GM12878 (cell line): ENCODE measurements around the gene PLA2G15. TPM values are rescaled to one million over a fixed set of nuclear protein-coding genes. Genes with fewer than 3 reads are reported as not detected.

Experiments used
- ATAC-seq: fragments of 200-7000 bp; cut with Tn5 transposase; 3 replicates; pipeline ENCODE4 v1.9.1; 2020; ENCODE audit warnings: mild to moderate bottlenecking, moderate library complexity
- BruUV-seq: library from RNA; stranded (reverse); fragments of 400-500 nt; replicated peaks from 2 replicates; lab custom pipeline; 2021; lab: Mats Ljungman, UMichigan
- CTCF ChIA-PET: fragments of 300-600 bp; sonication (Branson Sonifier 250); formaldehyde crosslinking; extraction: SDS; loops from one replicate; lab custom pipeline; 2021; ENCODE audit warnings: inconsistent platforms; lab: Yijun Ruan, JAX
- POLR2A ChIA-PET: fragments of 350-600 bp; formaldehyde crosslinking; extraction: SDS; loops from one replicate; lab custom pipeline; 2021; ENCODE audit warnings: inconsistent platforms; lab: Charles Lee
- RAD21 ChIA-PET: fragments of 300-600 bp; sonication (Branson Sonifier 250); formaldehyde crosslinking; loops from one replicate; lab custom pipeline; 2023; ENCODE audit warnings: antibody characterized with exemption; ENCODE audit not compliant: unreplicated experiment; lab: Charles Lee
- SMC1A ChIA-PET: fragments of 300-600 bp; sonication (Branson Sonifier 250); formaldehyde crosslinking; loops from one replicate; lab custom pipeline; 2023; ENCODE audit not compliant: unreplicated experiment, uncharacterized antibody; lab: Charles Lee
- DNase-seq: peaks from one replicate; pipeline ENCODE4 v3.0.0-alpha.2; 2011; ENCODE audit warnings: low read depth, low spot score
- FAIRE-seq: peaks from 3 replicates; lab custom pipeline; 2011; peaks lifted over from hg19 to GRCh38; lab: Jason Lieb, UNC
- H2AFZ ChIP-seq: 2 replicates; pipeline ENCODE4 v1.6.0; 2011; ENCODE audit warnings: low read depth, low read length, control low read depth; ENCODE audit not compliant: control insufficient read depth
- H3K27ac ChIP-seq: 2 replicates; pipeline ENCODE4 v1.5.1; 2011; ENCODE audit warnings: control low read depth; ENCODE audit not compliant: control insufficient read depth, insufficient read depth
- H3K27me3 ChIP-seq, 2 experiments: replicated peaks in 1 of 2; 2 replicates each; pipeline versions ENCODE4 v1.6.0 to v1.6.1; 2011; ENCODE audit warnings: low read length in 1 of 2; ENCODE audit not compliant: control insufficient read depth in 2 of 2, insufficient read depth in 2 of 2
- H3K36me3 ChIP-seq, 2 experiments: 2 replicates each; pipeline ENCODE4 v1.5.1; 2011; ENCODE audit warnings: low read length in 1 of 2; ENCODE audit not compliant: control insufficient read depth in 2 of 2, insufficient read depth in 2 of 2
- H3K4me1 ChIP-seq: 2 replicates; pipeline ENCODE4 v1.6.1; 2011; ENCODE audit warnings: mild to moderate bottlenecking, low read length, moderate library complexity, mixed read lengths; ENCODE audit not compliant: control insufficient read depth, insufficient read depth
- H3K4me2 ChIP-seq: 2 replicates; pipeline ENCODE4 v1.6.0; 2011; ENCODE audit warnings: control low read depth; ENCODE audit not compliant: control insufficient read depth, insufficient read depth
- H3K4me3 ChIP-seq: fragments of 200-600 bp; sonication (generic); 2 replicates; pipeline ENCODE4 v1.5.1; 2016
- H3K79me2 ChIP-seq: 2 replicates; pipeline ENCODE4 v1.6.0; 2011; ENCODE audit warnings: low read length; ENCODE audit not compliant: control insufficient read depth, insufficient read depth
- H3K9ac ChIP-seq: 2 replicates; pipeline ENCODE4 v1.8.0; 2011; ENCODE audit warnings: low read length, control low read depth, mixed read lengths; ENCODE audit not compliant: control insufficient read depth, insufficient read depth
- H3K9me3 ChIP-seq: replicated peaks from 3 replicates; pipeline ENCODE4 v1.5.1; 2011; ENCODE audit warnings: mild to moderate bottlenecking, low read length; ENCODE audit not compliant: control insufficient read depth, insufficient read depth
- H4K20me1 ChIP-seq: 2 replicates; pipeline ENCODE4 v1.6.0; 2011; ENCODE audit not compliant: control insufficient read depth, insufficient read depth
- IKZF2 ChIP-seq, 2 experiments: fragments of 450-650 bp; IDR thresholded peaks; 2 replicates each; pipeline ENCODE4 v1.6.1; 2017; ENCODE audit warnings: mild to moderate bottlenecking in 2 of 2, moderate library complexity in 2 of 2
- IRF4 ChIP-seq: IDR thresholded peaks from 2 replicates; pipeline ENCODE4 v1.6.1; 2011; ENCODE audit warnings: low read depth, low read length
- MEF2B ChIP-seq: fragments of 450-650 bp; IDR thresholded peaks from 2 replicates; pipeline ENCODE4 v1.6.1; 2018; ENCODE audit warnings: mild to moderate bottlenecking, moderate library complexity; ENCODE audit not compliant: partially characterized antibody, poor library complexity, severe bottlenecking
- WGBS: methylation state at CpG from one replicate; pipeline ENCODE4 v1.1.6; 2016; ENCODE audit warnings: low lambda C conversion rate; ENCODE audit not compliant: insufficient replicate concordance, insufficient coverage; ENCODE audit errors: missing lambda C conversion rate; 5-methylcytosine and 5-hydroxymethylcytosine counted together
- in situ Hi-C: fragments of 300-500 bp; cut with MboI; formaldehyde crosslinking; loops from 9 replicates; pipeline ENCODE4 v1.14.3; 2018; ENCODE audit warnings: mixed read lengths
- intact Hi-C: fragments of 100-400 bp; cut with micrococcal nuclease; formaldehyde crosslinking; loops from one replicate; pipeline ENCODE4 v1.14.2; 2022; ENCODE audit not compliant: unreplicated experiment
- polyA plus RNA-seq, 11 experiments: library from polyadenylated mRNA; depleted of rRNA in 4 of 11; unstranded in 6 of 11; stranded (reverse) in 5 of 11; fragments of >200 nt; fragmentation: Nextera tagmentation in 4 of 11; fragmentation: Illumina TruSeq in 1 of 11; extraction: Ambion mirVana in 4 of 11; extraction: Trizol in 1 of 11; gene quantifications; 1 replicate in 1 of 11; 2 replicates in 10 of 11; pipeline versions ENCODE4 v1.2.1 to v1.2.3, GENCODE V29; 2011 to 2016; ENCODE audit warnings: inconsistent platforms in 2 of 11, missing spikeins in 2 of 11, low read depth in 1 of 11
- total RNA-seq, 4 experiments: library from RNA; depleted of rRNA in 3 of 4; stranded (reverse); fragments of >200 nt in 3 of 4; fragmentation: Illumina TruSeq in 1 of 4; extraction: Trizol in 1 of 4; gene quantifications; 2 replicates each; pipeline versions ENCODE4 v1.2.1 to v1.2.3, GENCODE V29; 2013 to 2021
- TF ChIP-seq, protein P1 (sequence below): fragments of 450-650 bp; IDR thresholded peaks from 2 replicates; pipeline ENCODE4 v1.6.1; 2018; ENCODE audit warnings: mild to moderate bottlenecking, low read depth, moderate library complexity; ENCODE audit not compliant: partially characterized antibody

Gene PLA2G15
- total and polyA plus RNA-seq, 10 of the 15 experiments (the other 5 are each of a cell fraction or from before 2014, with no cell fraction given) = 0.31 to 9.4 (median 6.8) TPM

DNA sequence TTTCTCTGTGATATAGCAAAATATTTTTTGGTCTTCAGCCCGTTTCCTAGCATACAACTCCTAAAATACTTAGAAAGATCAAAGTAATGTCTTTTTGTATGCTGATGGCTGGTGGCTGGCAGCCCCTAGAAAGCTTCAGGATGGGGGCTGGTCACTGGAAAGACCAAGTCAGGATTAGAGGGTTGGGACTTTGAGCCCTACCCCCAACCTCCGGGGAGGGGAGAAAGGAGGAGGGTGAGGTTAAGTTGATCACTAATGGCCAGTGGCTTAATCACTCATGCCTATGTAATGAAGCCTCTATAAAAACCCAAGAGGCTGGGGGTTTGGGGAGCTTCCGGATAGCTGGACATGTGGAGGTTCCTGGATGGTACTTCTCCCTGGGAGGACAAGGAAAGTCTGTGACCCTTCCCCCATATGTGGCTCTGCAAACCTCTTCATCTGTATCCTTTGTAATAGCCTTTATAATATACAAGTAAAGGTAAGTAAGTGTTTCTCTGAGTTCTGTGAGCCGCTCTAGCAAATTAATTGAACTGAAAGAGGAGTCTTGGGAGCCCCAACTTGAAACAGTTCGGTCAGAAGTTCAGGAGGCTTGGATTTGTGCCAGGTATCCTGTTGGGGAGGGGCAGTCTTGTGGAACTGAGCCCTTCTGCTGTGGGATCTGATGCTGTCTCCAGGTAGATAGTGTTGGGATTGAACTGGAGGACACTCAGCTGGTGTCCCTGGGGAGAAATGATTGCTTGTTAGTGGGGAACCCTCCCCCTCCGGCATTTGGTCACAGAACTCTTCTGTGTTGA is 22.6 kb downstream of the PLA2G15 start:
- ChIA-PET POLR2A (interaction anchor here (1.4 to 12.2 kb wide), 2 partner anchors 18 to 60 kb away, joined by 3 to 177 read pairs; no protein-coding TSS in a partner anchor), SMC1A (interaction anchor here (1.1 to 18.5 kb wide), 6 partner anchors 10 to 61 kb away, joined by 3 to 253 read pairs (median 4); no protein-coding TSS in a partner anchor), RAD21 (interaction anchor here (0.9 to 2.4 kb wide), 2 partner anchors 16 to 43 kb away, joined by 3 to 15 read pairs; partner anchors contain the start of genes PRMT7 and SLC7A6OS), CTCF (interaction anchor here (1.1 to 4.5 kb wide), 4 partner anchors 15 to 61 kb away, joined by 3 to 19 read pairs (median 4); no protein-coding TSS in a partner anchor)
- peaks cover 28% of the 10 kb centered on the region for H3K4me1 ChIP-seq
- no peaks in the 10 kb centered on the region for H4K20me1 ChIP-seq
- peak overlapping the region; percentile 39 for H3K4me2 ChIP-seq
- peaks cover 3 to 11% of the 10 kb centered on the region in 2 experiments; a peak in 3 of 4 replicates for H3K36me3 ChIP-seq
- no peak overlapping the region for H2AFZ ChIP-seq
- H3K27me3 ChIP-seq = no peaks in the 10 kb centered on the region
- WGBS = 89% methylated on average over 6 of the region's 6 CpGs
- H3K9ac ChIP-seq = no peak overlapping the region; the same call in 1 of the 2 replicates
- H3K27ac ChIP-seq = no peak overlapping the region
- in situ Hi-C loops (no loop called here), intact Hi-C loops (no loop called here)
- H3K79me2 ChIP-seq = peaks cover 84% of the 10 kb centered on the region
- DNase-seq (no peak), FAIRE-seq (no peak), ATAC-seq (no peak)
- peak overlapping the region; percentile 42; the same call in 1 of the 2 replicates for H3K4me3 ChIP-seq
- TF ChIP-seq IKZF2 (IDR thresholded peaks at IDR 0.05) (0 out of 4 replicates have a peak, but pooled peaks of 1 of the 2 experiments have one; percentile 18), MEF2B (peak; percentile 52), IRF4 (no peak)
- TF ChIP-seq, protein P1, sequence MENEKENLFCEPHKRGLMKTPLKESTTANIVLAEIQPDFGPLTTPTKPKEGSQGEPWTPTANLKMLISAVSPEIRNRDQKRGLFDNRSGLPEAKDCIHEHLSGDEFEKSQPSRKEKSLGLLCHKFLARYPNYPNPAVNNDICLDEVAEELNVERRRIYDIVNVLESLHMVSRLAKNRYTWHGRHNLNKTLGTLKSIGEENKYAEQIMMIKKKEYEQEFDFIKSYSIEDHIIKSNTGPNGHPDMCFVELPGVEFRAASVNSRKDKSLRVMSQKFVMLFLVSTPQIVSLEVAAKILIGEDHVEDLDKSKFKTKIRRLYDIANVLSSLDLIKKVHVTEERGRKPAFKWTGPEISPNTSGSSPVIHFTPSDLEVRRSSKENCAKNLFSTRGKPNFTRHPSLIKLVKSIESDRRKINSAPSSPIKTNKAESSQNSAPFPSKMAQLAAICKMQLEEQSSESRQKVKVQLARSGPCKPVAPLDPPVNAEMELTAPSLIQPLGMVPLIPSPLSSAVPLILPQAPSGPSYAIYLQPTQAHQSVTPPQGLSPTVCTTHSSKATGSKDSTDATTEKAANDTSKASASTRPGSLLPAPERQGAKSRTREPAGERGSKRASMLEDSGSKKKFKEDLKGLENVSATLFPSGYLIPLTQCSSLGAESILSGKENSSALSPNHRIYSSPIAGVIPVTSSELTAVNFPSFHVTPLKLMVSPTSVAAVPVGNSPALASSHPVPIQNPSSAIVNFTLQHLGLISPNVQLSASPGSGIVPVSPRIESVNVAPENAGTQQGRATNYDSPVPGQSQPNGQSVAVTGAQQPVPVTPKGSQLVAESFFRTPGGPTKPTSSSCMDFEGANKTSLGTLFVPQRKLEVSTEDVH = no peak
- BruUV-seq = TSS peak; percentile 10
- H3K9me3 ChIP-seq = no peaks in the 10 kb centered on the region
